ENCODE measurements around the gene NEUROD6.

NEUROD6 gene

DNA sequence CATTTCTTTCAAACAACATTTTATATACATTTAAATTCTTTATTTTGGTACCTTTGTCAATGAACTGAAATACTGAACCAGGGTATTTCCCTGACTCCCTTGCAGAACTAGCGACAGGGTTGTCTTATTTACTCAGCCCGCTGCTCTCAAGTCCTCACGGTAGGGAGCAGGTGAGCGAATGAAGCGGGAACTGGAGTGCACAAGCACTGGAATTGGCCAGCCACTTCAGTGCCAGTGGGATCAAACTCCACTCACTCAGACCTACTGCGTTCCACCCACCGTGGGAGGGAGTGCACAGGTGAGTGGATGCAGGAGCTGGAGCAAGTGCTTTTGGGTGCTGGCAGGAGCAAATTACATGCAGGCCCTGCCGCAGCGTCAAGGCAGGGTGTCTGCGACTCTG, 28.1 kb upstream of the NEUROD6 start:
- TF ChIP-seq, protein P1, sequence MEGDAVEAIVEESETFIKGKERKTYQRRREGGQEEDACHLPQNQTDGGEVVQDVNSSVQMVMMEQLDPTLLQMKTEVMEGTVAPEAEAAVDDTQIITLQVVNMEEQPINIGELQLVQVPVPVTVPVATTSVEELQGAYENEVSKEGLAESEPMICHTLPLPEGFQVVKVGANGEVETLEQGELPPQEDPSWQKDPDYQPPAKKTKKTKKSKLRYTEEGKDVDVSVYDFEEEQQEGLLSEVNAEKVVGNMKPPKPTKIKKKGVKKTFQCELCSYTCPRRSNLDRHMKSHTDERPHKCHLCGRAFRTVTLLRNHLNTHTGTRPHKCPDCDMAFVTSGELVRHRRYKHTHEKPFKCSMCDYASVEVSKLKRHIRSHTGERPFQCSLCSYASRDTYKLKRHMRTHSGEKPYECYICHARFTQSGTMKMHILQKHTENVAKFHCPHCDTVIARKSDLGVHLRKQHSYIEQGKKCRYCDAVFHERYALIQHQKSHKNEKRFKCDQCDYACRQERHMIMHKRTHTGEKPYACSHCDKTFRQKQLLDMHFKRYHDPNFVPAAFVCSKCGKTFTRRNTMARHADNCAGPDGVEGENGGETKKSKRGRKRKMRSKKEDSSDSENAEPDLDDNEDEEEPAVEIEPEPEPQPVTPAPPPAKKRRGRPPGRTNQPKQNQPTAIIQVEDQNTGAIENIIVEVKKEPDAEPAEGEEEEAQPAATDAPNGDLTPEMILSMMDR (conservative IDR thresholded peaks at IDR 0.05) = no peak
- no peak overlapping the region for H3K27ac ChIP-seq

DNA sequence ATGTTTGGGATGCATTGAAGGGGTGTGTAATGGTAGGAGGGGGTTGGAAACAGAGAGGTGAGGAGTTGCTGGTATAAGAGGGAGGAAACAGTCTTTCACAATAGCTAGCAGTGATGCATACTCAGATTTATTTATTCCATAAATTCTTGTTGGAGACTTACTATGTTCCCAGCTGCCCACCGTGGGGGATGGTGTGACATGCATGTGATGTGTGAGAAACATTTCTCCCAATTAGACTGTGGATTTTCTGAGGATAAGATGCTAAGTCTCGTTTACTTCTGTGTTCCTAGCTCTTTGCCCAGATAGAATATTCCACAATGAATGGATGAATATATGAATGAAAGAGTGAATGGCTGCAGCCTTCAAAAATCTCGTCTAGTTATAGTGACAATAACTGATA, 23.0 kb upstream of the NEUROD6 start:
- TF ChIP-seq, protein P1 (conservative IDR thresholded peaks at IDR 0.05) = no peak
- H3K27ac ChIP-seq = no peak overlapping the region

DNA sequence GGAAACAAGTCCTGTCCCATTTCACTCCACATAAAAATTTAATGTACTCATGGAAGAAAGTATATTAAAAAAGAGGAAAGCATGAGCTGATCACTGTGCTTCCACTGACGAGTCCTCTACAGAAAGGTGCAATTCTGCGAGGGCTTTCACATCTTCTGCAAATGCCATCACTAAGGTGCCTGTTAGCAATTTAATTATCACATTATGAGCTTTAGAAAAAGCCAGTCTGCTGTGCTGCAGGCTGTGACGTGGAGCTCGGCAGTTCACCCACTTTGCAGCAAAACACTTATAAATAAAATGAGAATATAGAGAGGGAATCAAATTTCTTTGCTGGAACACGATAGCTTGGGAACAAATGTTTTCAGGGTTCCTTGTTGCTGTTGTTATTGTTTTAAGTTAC, 22.5 kb upstream of the NEUROD6 start:
- TF ChIP-seq, protein P1 (conservative IDR thresholded peaks at IDR 0.05) = no peak

DNA sequence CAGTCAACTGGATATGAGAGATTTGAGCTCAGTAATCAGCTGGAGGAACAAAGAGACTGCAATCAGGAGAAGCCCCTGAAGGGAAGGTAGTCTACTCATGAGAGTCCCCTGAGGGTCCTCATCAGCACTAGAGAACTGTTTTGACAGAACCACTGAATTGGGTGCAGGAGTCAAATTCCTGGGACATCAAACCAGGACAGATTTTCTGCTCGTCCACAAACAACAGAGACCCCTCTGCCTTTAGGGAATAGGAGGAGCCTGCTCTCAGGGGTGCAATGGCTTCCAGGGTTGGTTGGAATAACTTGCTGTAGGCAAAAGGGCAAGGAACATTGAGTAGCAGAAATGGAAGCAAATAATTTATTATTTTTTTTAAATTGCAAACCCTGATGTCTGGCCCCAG, 21.9 kb upstream of the NEUROD6 start:
- TF ChIP-seq, protein P1 (conservative IDR thresholded peaks at IDR 0.05) = no peak

More for the DNA sequence above, 22.5 kb upstream of the NEUROD6 start:
- H3K27ac ChIP-seq = no peak overlapping the region

DNA sequence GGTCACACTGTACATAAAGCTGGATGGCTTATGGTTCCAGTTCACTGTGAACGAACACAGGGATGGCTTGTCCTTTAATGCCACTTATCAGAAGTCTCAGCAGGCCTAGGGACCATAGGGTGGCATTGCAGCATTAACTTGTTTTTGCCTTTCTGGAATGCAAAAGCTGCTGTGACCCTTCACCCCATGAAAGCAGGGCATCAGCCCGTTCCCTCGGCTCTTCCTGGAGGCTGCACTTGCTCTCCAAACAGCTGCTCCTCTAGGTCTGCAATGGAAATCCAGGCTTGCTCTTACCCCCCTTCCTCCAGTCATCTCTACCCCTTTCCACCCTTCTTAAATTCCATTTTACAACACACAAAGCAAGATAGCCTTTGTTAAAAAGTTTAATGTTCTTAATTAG, 17.9 kb upstream of the NEUROD6 start:
- H3K27ac ChIP-seq = no peak overlapping the region
- TF ChIP-seq, protein P1 (conservative IDR thresholded peaks at IDR 0.05) = no peak

More for the DNA sequence above, 21.9 kb upstream of the NEUROD6 start:
- no peak overlapping the region for H3K27ac ChIP-seq

DNA sequence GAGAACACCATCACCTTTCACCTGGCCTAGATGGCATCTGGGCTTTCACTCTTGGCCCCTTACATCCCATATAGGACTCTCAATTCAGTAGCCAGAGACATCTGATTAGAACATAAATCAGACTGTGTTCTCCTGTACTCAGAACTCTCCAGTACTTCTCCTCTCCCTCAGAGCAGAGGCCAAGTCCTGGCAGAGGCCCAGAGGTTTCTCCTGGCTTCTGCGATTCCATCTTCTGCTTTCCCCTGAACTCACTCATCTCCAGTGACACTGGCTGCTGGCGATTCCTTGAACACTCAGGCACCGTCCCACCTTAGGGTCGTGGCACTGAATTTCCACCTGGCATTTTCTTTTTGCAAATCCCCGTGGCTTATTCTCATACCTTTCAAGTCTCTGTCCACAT, 4.9 kb upstream of the NEUROD6 start:
- TF ChIP-seq, protein P1 (conservative IDR thresholded peaks at IDR 0.05) = no peak
- no peak overlapping the region for H3K27ac ChIP-seq

DNA sequence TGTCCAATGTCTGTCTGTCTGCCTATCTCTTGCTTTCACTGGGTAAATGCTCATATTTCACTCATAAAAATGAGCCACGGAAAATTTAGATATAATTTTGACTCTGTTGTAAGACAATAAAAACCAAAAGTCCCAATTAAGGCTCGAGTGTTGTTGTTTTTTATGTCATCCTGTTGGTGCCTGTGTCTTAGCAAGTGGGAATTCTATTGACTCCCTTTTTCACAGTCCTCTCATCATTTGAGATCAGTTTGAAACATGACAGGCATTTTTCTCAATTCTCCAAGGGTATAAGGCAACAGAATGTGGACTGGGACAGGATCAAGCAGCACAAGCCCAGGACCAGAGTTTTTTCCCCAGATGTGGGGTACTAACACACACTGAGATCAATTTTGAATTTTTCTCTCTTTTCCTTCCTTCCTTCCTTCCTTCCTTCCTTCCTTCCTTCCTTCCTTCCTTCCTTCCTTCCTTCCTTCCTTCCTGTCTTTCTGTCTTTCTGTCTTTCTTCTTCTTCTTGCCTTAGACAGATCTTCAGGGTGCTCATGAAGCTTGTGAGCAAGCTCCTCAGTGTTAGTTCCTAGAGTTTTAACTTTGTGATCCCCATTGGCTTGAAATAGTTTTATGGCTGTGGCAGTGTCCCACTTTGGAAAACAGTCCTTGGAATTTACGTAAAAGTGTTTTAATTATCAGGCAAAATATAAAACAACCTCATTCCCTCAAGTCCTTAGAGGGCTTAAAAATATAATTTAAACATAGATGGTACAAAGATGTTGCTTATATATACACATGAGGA, 3.2 kb upstream of the NEUROD6 start:
- TF ChIP-seq, protein P1 (conservative IDR thresholded peaks at IDR 0.05) = no peak
- no peak overlapping the region for H3K27ac ChIP-seq
